PC-9 (cell line): ENCODE measurements around the gene BEST2.

Experiments
- EZH2 ChIP-seq: fragments of 200-600 bp; sonication (generic); IDR thresholded peaks from 2 replicates; pipeline ENCODE4 v1.8.0; 2017; ENCODE audit warnings: antibody characterized with exemption, low read depth
- TF ChIP-seq, protein P1 (sequence below): fragments of 200-600 bp; sonication (generic); conservative IDR thresholded peaks from 2 replicates; pipeline ENCODE4 v1.6.1; 2017; ENCODE audit warnings: mixed run types, antibody characterized with exemption, mild to moderate bottlenecking, moderate library complexity

DNA sequence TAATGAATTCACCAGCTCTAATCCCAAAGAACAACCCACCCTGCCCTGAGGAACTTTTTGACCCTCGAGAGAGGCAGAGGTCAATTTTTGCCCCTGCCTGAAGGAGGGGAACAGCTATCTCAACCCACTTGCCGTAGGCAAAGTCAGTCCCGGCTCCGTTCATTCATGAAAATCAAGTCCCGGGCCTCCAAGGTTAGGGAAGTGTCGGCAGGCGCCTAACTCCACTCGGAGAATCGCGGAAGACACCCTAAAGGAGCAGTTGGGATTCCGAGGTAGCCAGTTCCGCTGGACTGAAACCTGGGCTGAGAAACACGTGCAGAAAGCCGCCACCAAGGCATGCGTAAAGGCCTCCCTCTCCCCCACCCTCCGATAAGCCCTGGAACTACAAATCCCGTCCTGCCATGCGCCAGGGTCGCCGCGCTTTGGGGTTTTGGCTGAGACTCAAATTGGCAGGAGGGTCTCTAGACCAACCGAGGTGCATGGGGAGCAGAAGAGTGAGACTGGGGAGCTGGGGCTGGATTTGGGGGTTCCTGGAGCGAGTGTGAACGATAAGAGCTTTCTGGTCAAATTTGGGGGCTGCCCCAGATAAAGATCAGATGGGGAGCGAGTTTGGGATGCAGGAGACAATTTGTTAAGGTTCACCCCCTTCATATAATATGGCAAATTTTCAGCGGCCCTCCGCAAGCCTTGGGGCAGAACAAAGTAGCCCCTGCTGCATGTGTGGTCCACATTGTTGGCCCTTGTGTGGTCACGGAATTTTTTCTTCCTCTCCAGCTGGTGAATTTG, 27.8 kb upstream of the BEST2 start, which contains the start of gene TNPO2:
- TF ChIP-seq, protein P1, sequence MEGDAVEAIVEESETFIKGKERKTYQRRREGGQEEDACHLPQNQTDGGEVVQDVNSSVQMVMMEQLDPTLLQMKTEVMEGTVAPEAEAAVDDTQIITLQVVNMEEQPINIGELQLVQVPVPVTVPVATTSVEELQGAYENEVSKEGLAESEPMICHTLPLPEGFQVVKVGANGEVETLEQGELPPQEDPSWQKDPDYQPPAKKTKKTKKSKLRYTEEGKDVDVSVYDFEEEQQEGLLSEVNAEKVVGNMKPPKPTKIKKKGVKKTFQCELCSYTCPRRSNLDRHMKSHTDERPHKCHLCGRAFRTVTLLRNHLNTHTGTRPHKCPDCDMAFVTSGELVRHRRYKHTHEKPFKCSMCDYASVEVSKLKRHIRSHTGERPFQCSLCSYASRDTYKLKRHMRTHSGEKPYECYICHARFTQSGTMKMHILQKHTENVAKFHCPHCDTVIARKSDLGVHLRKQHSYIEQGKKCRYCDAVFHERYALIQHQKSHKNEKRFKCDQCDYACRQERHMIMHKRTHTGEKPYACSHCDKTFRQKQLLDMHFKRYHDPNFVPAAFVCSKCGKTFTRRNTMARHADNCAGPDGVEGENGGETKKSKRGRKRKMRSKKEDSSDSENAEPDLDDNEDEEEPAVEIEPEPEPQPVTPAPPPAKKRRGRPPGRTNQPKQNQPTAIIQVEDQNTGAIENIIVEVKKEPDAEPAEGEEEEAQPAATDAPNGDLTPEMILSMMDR: no peak
- no peak for TF ChIP-seq EZH2
